Pons (tissue), 1 donor: ENCODE results near the gene APOBEC4.

Experiments
- DNase-seq: peaks from one replicate; pipeline ENCODE4 v3.0.0-alpha.2; 2016; ENCODE audit warnings: low spot score

The APOBEC4 gene

DNA sequence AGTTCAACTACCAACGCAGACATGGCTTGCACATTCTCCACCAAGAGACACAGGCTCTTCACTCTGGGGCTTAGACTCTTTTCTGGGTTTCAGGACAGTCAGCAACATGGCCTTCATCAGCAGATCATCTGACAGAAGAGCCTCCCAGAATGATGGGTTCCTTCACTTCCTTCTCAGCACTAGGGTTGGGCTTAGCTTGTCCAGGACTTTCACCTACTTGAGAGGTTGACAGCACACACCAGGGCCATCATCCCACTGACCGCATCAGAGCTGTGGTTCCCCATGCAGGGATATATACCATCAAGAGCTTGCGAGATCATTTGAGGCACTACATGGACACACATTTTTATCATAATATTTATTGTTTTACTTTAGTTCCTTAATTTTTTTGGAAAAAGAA is 52.5 kb downstream of the APOBEC4 start:
- DNase-seq, result no peak

DNA sequence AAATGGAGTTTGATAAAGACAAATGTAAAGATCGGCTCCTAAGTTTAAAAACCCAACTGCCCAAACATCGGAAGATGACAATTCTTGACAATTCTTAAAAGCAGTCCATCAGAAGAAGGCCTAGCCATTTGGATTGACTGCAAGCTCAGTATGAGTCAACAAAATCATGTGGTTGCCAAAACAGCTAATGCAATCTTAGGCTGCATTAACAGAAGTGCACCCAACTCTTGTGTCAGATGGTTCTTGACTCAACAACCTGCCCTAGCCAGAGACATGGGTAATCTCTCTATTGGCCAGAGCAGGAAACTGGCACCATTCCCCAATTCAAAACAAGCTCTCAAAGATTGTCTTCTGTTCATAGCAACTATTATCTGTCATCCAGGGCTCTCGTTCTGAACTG is 53.0 kb downstream of the APOBEC4 start:
- no peak for DNase-seq

DNA sequence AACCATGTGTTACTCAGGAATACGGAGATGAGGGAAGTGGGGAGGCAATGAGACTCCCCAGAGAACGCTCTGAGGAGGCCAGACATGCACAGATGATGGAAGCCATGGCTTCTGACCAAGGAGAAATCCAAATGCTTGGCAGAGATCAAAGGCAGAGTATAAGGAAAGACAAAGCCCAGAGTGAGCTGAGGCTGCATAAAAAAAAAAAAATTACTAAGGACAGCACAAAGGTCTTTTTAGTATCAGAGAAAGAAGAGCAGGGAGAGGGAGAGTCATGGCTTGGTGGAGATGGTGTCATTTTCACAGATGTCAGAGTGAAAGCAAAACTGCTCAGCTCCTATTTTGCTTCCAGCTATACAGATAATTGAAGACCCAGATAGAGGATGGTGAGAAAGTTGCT is 54.7 kb downstream of the APOBEC4 start:
- peak; percentile 77 for DNase-seq

DNA sequence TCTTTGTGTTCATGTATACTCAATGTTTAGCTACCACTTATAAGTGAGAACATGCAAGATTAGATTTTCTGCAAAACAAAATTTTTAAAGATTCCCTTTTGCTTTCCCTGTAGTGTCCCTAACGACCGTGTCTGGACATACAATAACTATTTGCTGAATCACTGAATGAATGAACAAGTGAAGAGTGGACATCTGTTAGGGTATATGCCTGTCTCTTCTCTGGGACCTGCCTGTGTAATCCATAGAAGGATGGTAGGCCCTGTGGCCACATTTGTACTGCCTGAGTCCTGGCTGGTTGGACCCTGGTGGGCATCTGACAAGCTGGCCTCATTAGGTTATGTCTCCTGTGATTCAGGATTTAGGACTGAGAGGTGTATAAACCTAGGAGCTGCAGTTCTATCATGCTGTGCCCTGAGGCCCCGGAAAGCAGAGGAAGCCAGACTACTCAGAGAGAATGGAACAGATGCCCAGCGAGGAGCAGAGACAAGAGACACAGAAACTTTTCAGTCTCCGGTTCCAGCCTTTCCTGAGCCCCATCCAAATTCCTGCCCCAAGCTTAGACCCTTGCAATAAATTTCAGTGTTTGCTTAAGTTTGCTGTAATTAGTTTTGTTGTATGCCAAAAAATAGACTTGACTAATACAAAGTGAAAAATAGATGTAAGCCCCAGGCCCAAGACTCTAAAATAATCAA is 55.3 kb downstream of the APOBEC4 start:
- peak; percentile 28 for DNase-seq

DNA sequence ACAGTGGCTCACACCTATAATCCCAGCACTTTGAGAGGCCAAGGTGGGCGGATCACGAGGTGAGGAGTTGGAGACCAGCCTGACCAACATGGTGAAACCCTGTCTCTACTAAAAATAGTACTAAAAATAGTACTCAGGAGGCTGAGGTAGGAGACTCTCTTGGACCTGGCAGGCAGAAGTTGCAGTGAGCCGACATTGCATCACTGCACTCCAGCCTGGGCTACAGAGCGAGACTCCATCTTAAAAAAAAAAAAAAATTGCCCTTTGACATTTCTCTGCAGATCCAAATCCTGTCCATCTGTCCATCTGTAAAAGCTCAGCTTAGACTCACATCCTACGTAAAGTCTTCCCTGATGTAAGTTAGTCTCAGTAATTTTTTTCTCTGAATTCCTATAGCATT is 56.6 kb downstream of the APOBEC4 start:
- no peak for DNase-seq
